ENCODE measurements around the gene MPV17. TPM values are rescaled to one million over a fixed set of nuclear protein-coding genes. Genes with fewer than 3 reads are reported as not detected.

The MPV17 gene
- total and polyA plus RNA-seq, 9 of the 15 experiments (the other 6 are each of a cell fraction or from before 2014, with no cell fraction given), result 54.7 to 140 (median 70.2) TPM

- TF ChIP-seq SMC3 (conservative IDR thresholded peaks at IDR 0.05; ENCODE audit: insufficient read depth, low read depth, low read length) (peak; percentile 73; the same call in 1 of the 2 replicates), TEAD2 (tag; IDR thresholded peaks at IDR 0.05) (no peak), ZBTB33 (CRISPR knock-in tag; IDR thresholded peaks at IDR 0.05) (no peak), GMEB1 (CRISPR knock-in tag; IDR thresholded peaks at IDR 0.05) (no peak), HMGN3 (IDR thresholded peaks at IDR 0.05; ENCODE audit: borderline replicate concordance, extremely low read depth, insufficient read length, low read depth, low read length) (no peak), ZNF175 (CRISPR knock-in tag; IDR thresholded peaks at IDR 0.05; ENCODE audit: low read depth) (no peak), MBD1 (CRISPR knock-in tag; IDR thresholded peaks at IDR 0.05) (no peak), LCOR (CRISPR knock-in tag; IDR thresholded peaks at IDR 0.05) (no peak), ZKSCAN8 (CRISPR knock-in tag; IDR thresholded peaks at IDR 0.05) (no peak), HNRNPH1 (optimal IDR thresholded peaks at IDR 0.05; ENCODE audit: low read depth, low read length) (no peak), KDM4B (IDR thresholded peaks at IDR 0.05; ENCODE audit: borderline replicate concordance in 2 of 2, low read depth in 1 of 2) (no peak), SAFB (IDR thresholded peaks at IDR 0.05; ENCODE audit: borderline replicate concordance, low read depth, low read length) (no peak), TAF7 (tag; IDR thresholded peaks at IDR 0.05) (no peak), ATF1 (CRISPR knock-in tag; IDR thresholded peaks at IDR 0.05) (no peak), ATF1 (tag; IDR thresholded peaks at IDR 0.05) (peak; percentile 71), GABPB1 (CRISPR knock-in tag; IDR thresholded peaks at IDR 0.05) (no peak), BCLAF1 (IDR thresholded peaks at IDR 0.05; ENCODE audit: borderline replicate concordance in 1 of 2, control insufficient read depth in 1 of 2, low read depth in 2 of 2, low read length in 1 of 2) (no peak)
These were observed 19.5 kb downstream of the MPV17 start (continued) for GRCh38 chr2:27303093-27304025.

Data from K562 (cell line).